ENCODE measurements around the gene IDH3G.
"Not testable (repeated sequence)": the region's sequence is repeated elsewhere in the genome, so short reads cannot be mapped to it uniquely, and the experiment has no call there.

The IDH3G gene

DNA sequence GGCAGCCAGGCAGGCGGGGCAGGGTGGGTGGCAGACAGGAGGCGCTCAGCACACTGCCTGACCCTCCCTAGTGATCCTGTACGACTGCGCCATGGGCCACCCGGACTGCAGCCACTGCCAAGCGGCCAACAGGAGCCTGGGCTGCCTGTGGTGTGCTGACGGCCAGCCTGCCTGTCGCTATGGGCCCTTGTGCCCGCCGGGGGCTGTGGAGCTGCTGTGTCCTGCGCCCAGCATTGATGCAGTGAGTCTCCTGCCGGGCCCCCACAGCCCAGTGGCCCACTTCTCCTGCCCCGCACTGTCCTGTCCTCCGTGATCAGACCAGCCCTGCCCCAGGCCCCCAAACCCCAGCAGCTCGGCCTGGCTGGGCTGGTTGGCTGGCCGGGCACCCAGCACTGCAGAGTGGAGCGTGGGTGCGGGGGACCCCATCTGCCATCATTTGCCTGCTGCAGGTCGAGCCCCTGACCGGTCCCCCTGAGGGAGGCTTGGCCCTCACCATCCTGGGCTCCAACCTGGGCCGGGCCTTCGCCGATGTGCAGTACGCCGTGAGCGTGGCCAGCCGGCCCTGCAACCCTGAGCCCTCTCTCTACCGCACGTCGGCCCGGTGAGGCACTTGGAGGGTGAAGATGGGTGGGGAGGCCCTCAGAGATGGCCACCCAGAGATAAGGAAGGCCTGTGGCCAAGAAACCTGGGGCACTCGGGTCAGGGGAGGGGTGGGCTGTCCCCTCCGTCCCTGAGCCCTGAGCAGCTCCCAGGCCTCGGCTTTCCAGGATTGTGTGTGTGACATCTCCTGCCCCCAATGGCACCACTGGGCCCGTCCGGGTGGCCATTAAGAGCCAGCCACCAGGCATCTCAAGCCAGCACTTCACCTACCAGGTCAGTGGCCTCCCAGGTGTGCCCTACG is 22.5 kb downstream of the IDH3G start:
- DNase-seq: no peak

- no peak for DNase-seq
Observed at GRCh38 chrX:153770601-153771414, 23.4 kb downstream of the IDH3G start.

DNA sequence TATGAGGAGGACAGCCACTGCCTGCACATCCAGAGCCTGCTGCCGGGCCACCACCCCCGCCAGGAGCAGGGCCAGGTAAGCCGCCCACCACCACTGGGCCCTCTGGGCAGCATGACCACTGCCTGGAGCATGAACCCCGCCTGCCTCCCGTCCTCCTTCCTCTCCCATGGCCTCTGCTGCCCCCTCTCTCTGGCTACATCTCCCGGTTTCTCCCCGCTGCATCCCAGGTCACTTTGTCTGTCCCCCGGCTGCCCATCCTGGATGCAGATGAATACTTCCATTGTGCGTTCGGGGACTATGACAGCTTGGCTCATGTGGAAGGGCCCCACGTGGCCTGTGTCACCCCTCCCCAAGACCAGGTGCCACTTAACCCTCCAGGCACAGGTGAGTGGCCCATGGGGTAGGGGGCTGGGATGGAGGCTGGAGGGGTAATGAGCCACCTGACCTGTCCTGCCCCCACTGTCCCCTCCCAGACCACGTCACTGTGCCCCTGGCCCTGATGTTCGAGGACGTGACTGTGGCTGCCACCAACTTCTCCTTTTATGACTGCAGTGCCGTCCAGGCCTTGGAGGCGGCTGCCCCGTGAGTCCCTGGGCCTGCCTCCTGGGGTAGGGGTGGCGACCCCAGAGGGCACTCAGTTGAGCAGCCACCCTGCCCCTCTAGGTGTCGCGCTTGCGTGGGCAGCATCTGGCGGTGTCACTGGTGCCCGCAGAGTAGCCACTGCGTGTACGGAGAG is 24.1 kb downstream of the IDH3G start:
- DNase-seq: no peak

- DNase-seq: no peak
Observed at GRCh38 chrX:153769158-153769864, 24.9 kb downstream of the IDH3G start.

DNA sequence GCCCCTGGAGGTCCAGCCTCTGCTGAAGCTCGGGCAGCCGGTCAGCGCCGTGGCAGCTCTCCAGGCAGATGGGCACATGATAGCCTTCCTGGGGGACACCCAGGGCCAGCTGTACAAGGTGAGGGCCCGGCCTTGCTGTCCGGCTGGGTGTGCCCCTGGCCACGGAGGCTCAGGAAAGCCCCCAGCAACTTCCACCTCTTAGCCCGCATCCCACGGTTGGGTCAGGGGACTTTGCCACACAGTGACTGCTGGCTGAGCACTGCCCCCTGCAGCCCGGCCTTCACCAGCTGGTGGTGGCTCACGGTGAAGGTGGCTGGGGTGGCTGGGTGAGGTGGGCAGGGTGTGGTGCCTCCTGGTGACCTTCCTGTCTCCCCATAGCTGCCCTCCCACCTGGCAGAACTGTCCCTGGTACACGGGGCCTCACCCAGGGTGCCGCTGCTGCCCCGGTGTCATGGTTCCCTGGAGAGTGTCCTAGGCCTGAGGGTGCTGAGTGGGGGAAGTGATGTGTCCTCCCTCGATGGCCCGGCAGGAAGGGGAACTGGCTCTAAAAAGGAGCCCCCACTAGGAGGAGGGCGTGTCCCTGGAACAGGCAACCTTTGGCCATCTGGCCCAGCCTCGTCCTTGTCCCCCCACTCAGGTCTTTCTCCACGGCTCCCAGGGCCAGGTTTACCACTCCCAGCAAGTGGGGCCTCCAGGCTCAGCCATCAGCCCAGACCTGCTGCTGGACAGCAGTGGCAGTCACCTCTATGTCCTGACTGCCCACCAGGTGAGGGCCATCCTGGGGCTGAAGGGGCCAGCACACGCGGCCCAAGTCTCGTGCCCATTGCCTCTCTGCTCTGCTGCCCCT is 25.6 kb downstream of the IDH3G start:
- DNase-seq: no peak

DNA sequence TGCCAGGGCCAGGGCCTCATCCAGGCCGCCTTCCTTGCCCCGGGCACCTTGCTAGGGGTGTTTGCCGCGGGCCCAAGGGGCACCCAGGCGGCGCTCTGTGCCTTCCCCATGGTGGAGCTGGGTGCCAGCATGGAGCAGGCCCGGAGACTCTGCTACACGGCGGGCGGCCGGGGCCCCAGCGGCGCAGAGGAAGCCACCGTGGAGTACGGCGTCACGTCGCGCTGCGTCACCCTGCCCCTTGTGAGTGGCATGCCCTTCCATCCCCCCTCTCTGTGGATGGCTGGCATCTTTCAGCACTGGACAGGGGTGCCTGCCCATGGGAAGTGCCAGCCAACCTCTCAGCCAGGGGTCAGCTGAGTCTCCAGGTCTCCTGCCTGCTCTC is 26.5 kb downstream of the IDH3G start:
- DNase-seq: no peak

GRCh38 chrX:153766871-153767673 is 27.1 kb downstream of the IDH3G start:
- no peak for DNase-seq

GRCh38 chrX:153766098-153766817 is 27.9 kb downstream of the IDH3G start:
- no peak for DNase-seq

GRCh38 chrX:153765138-153766079 is 28.8 kb downstream of the IDH3G start:
- no peak for DNase-seq

DNA sequence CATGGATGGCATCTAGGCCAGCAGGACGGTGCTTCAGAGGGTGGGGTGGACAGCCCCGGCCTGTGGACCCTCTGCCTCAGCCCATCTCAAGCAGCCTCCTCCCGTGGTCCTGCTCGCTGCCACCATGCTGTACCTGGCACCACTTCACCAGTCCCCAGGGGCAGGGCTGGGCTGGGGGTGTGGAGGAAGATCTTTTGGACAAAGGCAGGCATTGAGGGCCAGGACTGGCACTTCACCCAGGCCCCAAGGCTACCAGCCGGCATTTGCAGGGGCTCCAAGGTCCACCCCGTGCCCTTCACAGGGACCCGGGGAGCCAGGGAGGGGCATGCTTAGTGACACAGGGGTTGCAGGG is 29.4 kb downstream of the IDH3G start:
- DNase-seq: no peak

DNA sequence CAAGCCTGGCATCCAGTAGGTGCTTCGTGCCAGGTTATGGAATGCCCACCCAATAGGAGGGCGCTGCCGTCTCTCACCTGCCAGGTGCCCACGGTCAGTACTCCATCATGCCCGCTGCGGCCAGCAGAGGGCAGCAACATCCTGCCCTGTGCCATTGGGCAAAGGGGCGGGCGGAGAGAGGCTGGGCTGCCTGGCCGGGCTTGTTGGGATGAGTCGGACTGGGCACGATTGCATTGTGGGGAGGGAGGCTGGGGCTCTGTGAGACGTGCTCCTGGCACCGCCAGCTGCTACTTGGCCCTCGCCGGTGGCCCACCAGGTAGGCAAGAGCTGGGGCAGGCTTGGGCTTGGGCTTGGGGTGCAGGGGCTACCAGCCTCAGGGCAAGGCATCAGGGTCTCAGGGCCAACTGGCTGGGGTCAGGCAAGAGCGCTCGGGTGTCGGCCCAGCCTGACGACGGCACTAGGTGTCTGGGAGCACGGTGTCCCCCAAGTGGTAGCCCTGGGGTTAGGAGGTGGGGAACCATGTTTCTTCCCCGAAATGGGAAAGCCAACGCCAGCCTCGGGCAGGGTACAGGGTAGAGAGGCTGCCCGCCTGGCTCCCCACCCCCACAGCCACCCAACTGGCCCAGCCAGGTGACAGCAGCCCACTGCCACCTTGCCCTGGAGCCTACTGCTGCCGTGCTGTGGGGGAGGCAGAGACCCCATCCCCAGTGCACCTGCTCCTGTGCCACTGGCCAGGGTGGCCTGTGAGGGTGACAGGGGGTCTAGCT is 30.0 kb downstream of the IDH3G start, which contains the start of gene PLXNB3:
PLXNB3 (plus strand) TSS at position 261 of the 767 bp plus-strand sequence. CDS start 1,287 bp downstream, outside the sequence.
- peak; percentile 27 to 79 (median 67) for DNase-seq

DNA sequence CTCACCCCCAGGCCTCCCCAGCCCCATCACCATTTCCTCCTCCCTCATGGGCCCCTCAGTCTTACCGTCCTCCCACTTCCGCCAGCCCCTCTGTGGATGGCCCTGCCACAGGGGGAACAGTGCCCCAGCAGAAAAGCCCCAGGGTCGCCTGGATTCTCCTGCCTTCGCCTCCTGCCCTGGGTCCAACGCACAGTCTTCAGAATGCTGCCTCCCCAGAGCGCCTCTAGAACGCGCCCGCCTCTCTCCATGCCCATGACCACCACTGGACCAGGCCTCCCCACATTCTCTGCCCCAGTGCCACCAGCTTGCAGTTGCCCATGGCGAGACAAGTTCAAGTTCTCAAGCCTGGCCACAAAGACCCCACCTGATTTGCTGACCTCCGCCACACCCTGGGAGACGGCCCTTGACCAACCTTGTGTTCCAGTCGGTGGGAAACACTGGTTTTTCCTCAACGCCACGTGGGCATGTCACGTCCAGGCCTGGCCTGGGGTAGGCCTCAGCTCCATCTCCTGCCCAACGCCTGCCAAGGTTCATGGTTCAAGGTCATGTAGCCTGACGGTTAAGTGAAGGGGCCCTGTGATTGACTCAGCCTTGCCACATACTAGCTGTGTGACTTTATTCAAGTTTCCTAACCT is 30.8 kb downstream of the IDH3G start:
- no peak for DNase-seq

DNA sequence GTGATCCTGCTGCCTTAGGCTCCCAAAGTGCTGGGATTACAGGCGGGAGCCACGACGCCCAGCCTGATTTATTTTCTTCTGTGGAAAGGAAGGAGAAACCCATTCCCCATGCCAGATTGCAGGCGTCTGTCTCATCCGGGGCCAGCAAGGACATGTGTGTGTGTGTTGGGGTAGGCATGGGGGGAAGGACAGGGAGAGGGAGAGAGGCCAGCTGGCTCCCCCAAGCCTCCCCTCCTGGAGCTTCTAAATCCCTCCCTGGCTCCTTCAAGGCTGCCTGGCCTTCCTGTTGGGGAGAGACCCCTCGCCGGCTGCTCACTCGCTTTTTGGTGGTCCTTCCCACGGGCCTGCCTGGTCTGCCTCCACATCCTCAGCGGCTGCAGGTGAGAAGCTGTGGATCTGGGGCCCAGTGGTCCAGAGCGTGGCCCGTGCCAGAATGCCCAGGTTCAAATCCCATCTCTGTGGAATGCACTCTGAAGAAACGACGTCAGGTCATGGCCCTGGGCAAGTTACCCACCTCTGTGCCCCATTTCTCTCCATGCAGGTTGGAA is 31.5 kb downstream of the IDH3G start:
- DNase-seq: no peak

GRCh38 chrX:153761863-153762262 is 32.3 kb downstream of the IDH3G start:
- DNase-seq: no peak

- DNase-seq: no peak
Observed at GRCh38 chrX:153755136-153755535, 39.0 kb downstream of the IDH3G start.

- no peak for DNase-seq
Observed at GRCh38 chrX:153750127-153750774, 43.9 kb downstream of the IDH3G start.

- not testable (repeated sequence) for DNase-seq
Observed at GRCh38 chrX:153749017-153749416, 45.2 kb downstream of the IDH3G start.
